Measurements from ENCODE around the gene SPC24.
"Not testable (repeated sequence)": the region's sequence is repeated elsewhere in the genome, so short reads cannot be mapped to it uniquely, and the experiment has no call there.

The SPC24 gene

GRCh38 chr19:11166281-11167142 is 10.9 kb upstream of the SPC24 start:
- DNase-seq = peak in 1 of 51 donors; percentile 1

- no peak for DNase-seq
Observed at GRCh38 chr19:11165486-11166030, 10.0 kb upstream of the SPC24 start.

- DNase-seq = peak in 43 of 51 donors; percentile 2 to 76 (median 49)
Observed at GRCh38 chr19:11164879-11165406, 9.4 kb upstream of the SPC24 start.

- DNase-seq = peak in 2 of 51 donors; percentile 0
Observed at GRCh38 chr19:11164296-11164695, 8.7 kb upstream of the SPC24 start.

GRCh38 chr19:11160440-11160768 is 4.8 kb upstream of the SPC24 start:
- not testable (repeated sequence) for DNase-seq

GRCh38 chr19:11159598-11160439 is 4.2 kb upstream of the SPC24 start:
- DNase-seq = no peak

- DNase-seq = no peak
Observed at GRCh38 chr19:11154683-11155047, 917 bp downstream of the SPC24 start.

- peak in 22 of 51 donors; percentile 1 to 73 (median 20) for DNase-seq
Observed at GRCh38 chr19:11152318-11153062, 3.1 kb downstream of the SPC24 start.

GRCh38 chr19:11151181-11151580 is 4.4 kb downstream of the SPC24 start:
- no peak for DNase-seq

GRCh38 chr19:11148001-11148400 is 7.6 kb downstream of the SPC24 start:
- no peak for DNase-seq

- DNase-seq = no peak
Observed at GRCh38 chr19:11145536-11145924, 10.1 kb downstream of the SPC24 start.

- peak in 42 of 51 donors; percentile 4 to 78 (median 41) for DNase-seq
Observed at GRCh38 chr19:11142528-11143171, 12.9 kb downstream of the SPC24 start.

- DNase-seq = no peak
Observed at GRCh38 chr19:11141937-11142527, 13.6 kb downstream of the SPC24 start.

GRCh38 chr19:11140896-11141295 is 14.7 kb downstream of the SPC24 start:
- DNase-seq = no peak

- not testable (repeated sequence) for DNase-seq
Observed at GRCh38 chr19:11140023-11140538, 15.5 kb downstream of the SPC24 start.

- DNase-seq = peak in 33 of 51 donors; percentile 1 to 62 (median 24)
Observed at GRCh38 chr19:11138601-11139300, 16.8 kb downstream of the SPC24 start.

GRCh38 chr19:11137542-11138384 is 17.8 kb downstream of the SPC24 start:
- DNase-seq = peak; percentile 10 to 82 (median 58)

- DNase-seq = no peak
Observed at GRCh38 chr19:11136400-11137101, 19.0 kb downstream of the SPC24 start.

Data from hypothalamus (tissue), 51 donors.